Thymus (tissue), 11 donors: ENCODE results near the gene MTMR3. TPM values are rescaled to one million over a fixed set of nuclear protein-coding genes. Genes with fewer than 3 reads are reported as not detected.

Source experiments
- DNase-seq, 9 donors: peaks; one replicate each; pipeline ENCODE4 v3.0.0-alpha.2; 2013; ENCODE audit warnings: low spot score in 9 of 9, low read depth in 6 of 9, missing footprints in 1 of 9
- H3K27ac ChIP-seq, 2 donors: one replicate each; pipeline ENCODE4 v1.5.1; 2013; ENCODE audit warnings: control low read depth in 1 of 2, low read depth in 1 of 2, low read length in 1 of 2, mild to moderate bottlenecking in 1 of 2, moderate library complexity in 1 of 2
- H3K27me3 ChIP-seq, 2 donors: one replicate each; pipeline ENCODE4 v1.5.1; 2013; ENCODE audit warnings: low read length in 1 of 2; ENCODE audit not compliant: control insufficient read depth in 2 of 2, insufficient read depth in 1 of 2
- H3K36me3 ChIP-seq, 2 donors: one replicate each; pipeline ENCODE4 v1.5.1; 2013; ENCODE audit warnings: low read length in 1 of 2, mild to moderate bottlenecking in 1 of 2, moderate library complexity in 1 of 2; ENCODE audit not compliant: control insufficient read depth in 2 of 2, insufficient read depth in 2 of 2
- H3K4me1 ChIP-seq, 2 donors: one replicate each; pipeline ENCODE4 v1.5.1; 2013; ENCODE audit warnings: low read length in 2 of 2; ENCODE audit not compliant: control insufficient read depth in 2 of 2, insufficient read depth in 2 of 2
- H3K4me3 ChIP-seq, 2 donors: one replicate each; pipeline ENCODE4 v1.5.1; 2013; ENCODE audit warnings: low read length in 2 of 2, control low read depth in 1 of 2, mild to moderate bottlenecking in 1 of 2
- H3K9me3 ChIP-seq, 2 donors: one replicate each; pipeline ENCODE4 v1.5.1; 2013; ENCODE audit warnings: low read length in 1 of 2, mild to moderate bottlenecking in 1 of 2; ENCODE audit not compliant: control insufficient read depth in 2 of 2, insufficient read depth in 1 of 2
- WGBS: extraction: QIAGEN DNeasy Blood & Tissue Kit; methylation state at CpG from one replicate; pipeline ENCODE4 v1.1.7; 2013; 5-methylcytosine and 5-hydroxymethylcytosine counted together
- polyA plus RNA-seq: library from polyadenylated mRNA; stranded (reverse); fragments of 200-250 nt; gene quantifications from one replicate; pipeline ENCODE4 v1.2.3, GENCODE V29; 2013
- total RNA-seq: library from RNA; stranded (reverse); fragments of 120-200 nt; gene quantifications from one replicate; pipeline ENCODE4 v1.2.4, GENCODE V29; 2013
- donor health status: healthy.

The MTMR3 gene
- total and polyA plus RNA-seq, 2 donors, result 14.8 to 16.4 TPM

DNA sequence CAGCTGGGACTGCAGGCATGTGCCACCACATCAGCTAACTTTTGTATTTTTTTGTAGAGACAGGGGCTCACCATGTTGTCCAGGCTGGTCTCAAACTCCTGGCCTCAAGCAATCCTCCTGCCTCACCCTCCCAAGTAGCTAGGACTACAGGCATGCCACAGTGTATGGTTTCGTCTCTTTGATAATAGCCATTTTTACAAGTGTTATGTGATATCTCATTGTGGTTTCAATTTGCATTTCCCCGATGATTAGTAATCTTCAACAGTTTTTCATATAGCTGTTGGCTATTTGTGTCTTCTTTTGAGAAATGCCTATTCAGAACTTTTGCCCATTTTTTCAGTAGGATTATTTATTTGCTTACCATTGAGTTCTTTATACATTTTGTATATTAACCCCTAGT, 9.0 kb upstream of the MTMR3 start:
- no peaks in the 10 kb centered on the region for H3K9me3 ChIP-seq
- 96% methylated on average over 2 of the region's 2 CpGs for WGBS
- H3K27me3 ChIP-seq, result no peaks in the 10 kb centered on the region
- no peak overlapping the region for H3K4me3 ChIP-seq
- DNase-seq, result no peak
- no peaks in the 10 kb centered on the region for H3K36me3 ChIP-seq
- peaks cover 0 to 8% of the 10 kb centered on the region in 2 donors for H3K4me1 ChIP-seq
- H3K27ac ChIP-seq, result no peak overlapping the region

DNA sequence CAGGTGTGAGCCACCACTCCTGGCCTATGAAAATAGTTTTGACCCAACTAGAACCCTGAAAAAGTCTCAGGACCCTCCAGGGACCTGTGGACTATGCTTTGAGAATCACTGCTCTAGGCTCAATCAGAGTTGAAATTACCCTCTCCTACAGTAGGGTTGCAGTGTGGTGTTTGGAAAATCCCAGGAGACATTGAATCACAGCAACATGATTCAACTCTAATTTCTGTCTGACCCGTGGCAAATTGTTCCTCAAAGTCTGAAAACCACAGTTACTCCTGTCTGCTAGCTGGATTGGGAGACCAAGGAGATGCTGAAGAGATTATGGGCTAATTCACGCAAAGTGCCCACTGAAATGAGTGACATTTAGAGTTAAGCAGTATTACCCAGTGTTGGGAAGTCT, 5.4 kb upstream of the MTMR3 start:
- Histone ChIP-seq H3K4me3 (no peak overlapping the region), H3K27ac (no peak overlapping the region), H3K36me3 (no peaks in the 10 kb centered on the region), H3K4me1 (peaks cover 0 to 3% of the 10 kb centered on the region in 2 donors), H3K9me3 (no peaks in the 10 kb centered on the region), H3K27me3 (no peaks in the 10 kb centered on the region)
- WGBS, result 78% methylated on average over 2 of the region's 2 CpGs
- DNase-seq, result no peak

DNA sequence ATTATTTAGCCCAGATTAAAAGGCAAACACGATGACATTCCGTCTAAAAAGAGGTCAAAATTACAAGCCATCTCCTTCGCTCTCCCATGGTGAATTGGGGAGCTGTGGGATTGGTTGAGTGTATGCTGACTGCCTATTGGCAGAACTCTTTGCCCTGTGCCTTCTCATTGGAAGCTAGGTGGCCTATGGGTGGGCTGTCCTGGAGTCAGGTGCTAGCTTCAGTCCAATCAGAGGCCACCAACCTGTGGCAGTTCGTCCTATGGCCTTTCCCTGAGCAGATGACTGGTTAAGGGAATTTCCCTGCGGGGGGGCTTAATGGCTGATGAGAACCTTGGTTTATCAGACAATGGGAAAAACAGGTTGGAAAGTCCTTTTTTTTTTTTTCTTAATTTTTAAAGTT, 3.2 kb upstream of the MTMR3 start:
- H3K4me3 ChIP-seq, result no peak overlapping the region
- WGBS, result 96% methylated on average over 5 of the region's 5 CpGs
- H3K27me3 ChIP-seq, result no peaks in the 10 kb centered on the region
- H3K9me3 ChIP-seq, result no peaks in the 10 kb centered on the region
- H3K36me3 ChIP-seq, result no peaks in the 10 kb centered on the region
- peaks cover 3 to 8% of the 10 kb centered on the region in 2 donors for H3K4me1 ChIP-seq
- no peak for DNase-seq
- H3K27ac ChIP-seq, result no peak overlapping the region

DNA sequence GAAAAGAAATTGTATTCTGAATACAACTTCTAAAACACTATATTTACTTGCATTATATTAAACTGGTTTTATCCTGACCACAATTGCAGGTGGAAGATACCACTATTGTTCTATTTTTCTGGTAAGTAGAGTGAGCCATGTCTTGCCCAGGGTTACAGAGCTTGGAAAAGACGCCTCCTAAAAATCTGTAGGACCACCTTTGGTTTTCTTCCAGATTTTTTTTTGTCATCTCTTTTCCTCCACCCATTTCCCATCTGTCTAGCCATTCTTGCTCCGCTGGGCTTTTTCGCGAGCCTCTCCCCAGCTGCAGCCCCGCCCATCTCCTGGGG, 294 bp upstream of the MTMR3 start:
- Histone ChIP-seq H3K4me3 (peak overlapping the region; percentile 13 to 99), H3K9me3 (no peaks in the 10 kb centered on the region), H3K27ac (no peak overlapping the region), H3K36me3 (no peaks in the 10 kb centered on the region), H3K4me1 (peaks cover 7 to 10% of the 10 kb centered on the region in 2 donors), H3K27me3 (no peaks in the 10 kb centered on the region)
- WGBS, result under 1% methylated on average over 5 of the region's 5 CpGs
- DNase-seq, result no peak

DNA sequence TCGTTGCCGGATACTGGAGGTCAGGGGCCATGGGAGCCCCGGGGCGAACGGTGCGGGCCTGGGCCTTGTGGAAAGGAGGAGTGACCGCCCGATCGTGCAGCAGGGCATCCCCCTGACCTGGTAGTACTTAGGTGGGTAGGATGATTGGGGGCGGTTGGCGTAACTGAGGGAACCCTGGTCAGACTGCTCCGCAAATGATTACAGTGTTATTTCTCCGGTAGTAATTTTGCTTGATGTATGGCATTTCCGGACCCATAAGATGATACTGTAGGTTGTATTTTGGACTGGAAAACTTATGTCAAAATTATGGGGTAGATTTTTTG, 762 bp downstream of the MTMR3 start:
- H3K9me3 ChIP-seq, result no peaks in the 10 kb centered on the region
- no peaks in the 10 kb centered on the region for H3K27me3 ChIP-seq
- H3K4me3 ChIP-seq, result peak overlapping the region; percentile 86 to 99
- 2% methylated on average over 14 of the region's 14 CpGs for WGBS
- H3K36me3 ChIP-seq, result no peaks in the 10 kb centered on the region
- no peak for DNase-seq
- H3K4me1 ChIP-seq, result peaks cover 7 to 10% of the 10 kb centered on the region in 2 donors
- H3K27ac ChIP-seq, result peak overlapping the region; percentile 75 to 89

DNA sequence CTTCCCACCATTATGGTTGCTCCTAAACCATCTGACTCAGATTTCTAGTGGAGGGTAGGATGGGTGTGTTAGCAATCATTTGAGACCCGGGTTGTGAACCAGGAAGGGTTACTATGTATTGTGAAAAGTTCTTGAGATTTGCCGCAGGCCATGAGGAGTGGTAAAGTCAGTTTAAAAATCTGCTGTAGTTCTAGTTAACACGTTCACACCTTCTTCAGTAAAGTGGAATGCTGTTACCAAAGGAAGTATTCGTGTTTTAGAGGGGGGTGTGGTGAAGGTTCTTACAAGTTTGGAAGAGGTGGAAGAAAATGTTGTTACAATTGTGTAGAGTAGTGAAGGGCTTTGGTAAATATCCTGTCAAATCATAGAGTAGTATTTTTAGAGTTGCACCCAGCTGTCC, 2.6 kb downstream of the MTMR3 start:
- Histone ChIP-seq H3K27ac (no peak overlapping the region), H3K27me3 (no peaks in the 10 kb centered on the region), H3K4me1 (peaks cover 7 to 10% of the 10 kb centered on the region in 2 donors), H3K4me3 (no peak overlapping the region), H3K9me3 (no peaks in the 10 kb centered on the region), H3K36me3 (no peaks in the 10 kb centered on the region)
- DNase-seq, result no peak
- 95% methylated on average over 4 of the region's 4 CpGs for WGBS

DNA sequence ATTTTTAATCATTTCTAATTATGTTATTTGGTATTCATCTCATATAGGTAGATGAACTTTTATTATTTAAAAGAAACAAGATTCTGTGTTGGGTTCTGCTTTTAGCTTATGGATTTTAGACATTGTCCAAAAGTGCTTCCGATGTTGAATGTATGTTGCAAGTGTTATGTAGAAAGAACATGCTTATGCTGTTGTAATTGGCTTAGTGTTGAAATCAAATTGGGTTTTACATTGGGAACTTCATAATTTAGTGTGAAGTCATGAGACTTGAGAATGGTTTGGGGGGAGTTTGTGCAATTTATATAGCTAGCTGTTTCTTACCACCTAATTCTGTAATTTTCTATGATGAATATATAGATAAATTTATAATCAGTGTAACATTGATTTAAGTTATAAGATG, 3.6 kb downstream of the MTMR3 start:
- Histone ChIP-seq H3K27ac (no peak overlapping the region), H3K4me1 (peaks cover 7 to 10% of the 10 kb centered on the region in 2 donors), H3K27me3 (no peaks in the 10 kb centered on the region), H3K36me3 (no peaks in the 10 kb centered on the region), H3K4me3 (no peak overlapping the region), H3K9me3 (no peaks in the 10 kb centered on the region)
- 99% methylated on average over 1 of the region's 1 CpG for WGBS
- DNase-seq, result no peak

DNA sequence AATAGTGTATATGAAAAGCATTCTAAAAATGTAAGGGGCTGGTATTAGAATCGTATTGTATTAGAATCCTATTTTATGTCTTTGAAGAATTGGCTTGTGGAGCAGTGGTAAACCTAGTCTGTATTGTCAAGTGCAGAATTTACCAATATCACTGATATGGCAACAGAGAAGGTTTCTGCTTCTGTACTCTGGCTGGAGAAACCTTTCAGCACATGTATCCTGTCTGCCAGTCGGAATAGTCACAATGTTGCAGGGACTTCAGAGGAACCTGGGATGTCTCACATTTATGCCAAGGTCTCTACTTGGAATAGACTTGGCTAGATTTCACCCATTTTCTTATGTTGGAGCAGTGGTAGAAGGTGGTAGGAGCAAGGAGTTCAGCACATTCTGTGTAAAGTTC, 4.4 kb downstream of the MTMR3 start:
- Histone ChIP-seq H3K27ac (no peak overlapping the region), H3K4me1 (peaks cover 7% of the 10 kb centered on the region in 2 donors), H3K27me3 (no peaks in the 10 kb centered on the region), H3K4me3 (no peak overlapping the region), H3K36me3 (no peaks in the 10 kb centered on the region), H3K9me3 (no peaks in the 10 kb centered on the region)
- no peak for DNase-seq
- 96% methylated on average over 2 of the region's 2 CpGs for WGBS

DNA sequence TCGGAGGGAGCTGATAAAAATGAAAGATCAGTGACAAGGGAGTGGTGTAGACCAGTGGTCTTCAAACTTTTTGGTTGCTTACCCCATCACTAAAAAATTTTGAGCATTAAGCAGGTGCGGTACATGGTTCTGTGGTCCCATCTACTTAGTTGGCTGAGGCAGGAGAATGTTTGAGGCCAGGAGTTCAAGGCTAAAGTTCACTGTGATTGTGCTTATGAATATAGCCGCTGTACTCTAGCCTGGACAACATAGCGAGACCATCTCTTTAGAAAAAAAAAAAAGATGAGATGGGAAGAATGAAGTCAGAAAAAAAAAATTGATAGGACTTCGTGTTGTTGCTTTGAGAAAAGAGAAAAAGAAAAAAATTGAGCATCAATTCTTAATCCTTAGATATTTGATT, 7.8 kb downstream of the MTMR3 start:
- Histone ChIP-seq H3K4me3 (no peak overlapping the region), H3K9me3 (no peaks in the 10 kb centered on the region), H3K4me1 (no peaks in the 10 kb centered on the region), H3K27me3 (no peaks in the 10 kb centered on the region), H3K36me3 (no peaks in the 10 kb centered on the region), H3K27ac (no peak overlapping the region)
- over 99% methylated on average over 5 of the region's 5 CpGs for WGBS
- DNase-seq, result no peak
